Neural cell (in vitro differentiated cells): ENCODE results near the gene LENG9. TPM values are rescaled to one million over a fixed set of nuclear protein-coding genes. Genes with fewer than 3 reads are reported as not detected.
A peak's percentile ranks its signal among the peaks of the same experiment; 100 is the strongest.

Experiments
- H2AFZ ChIP-seq: fragments of 200-600, 300-800 bp; sonication (generic), shearing (Covaris generic); 2 replicates; pipeline ENCODE4 v1.6.0; 2014; ENCODE audit warnings: low read depth, mild to moderate bottlenecking, antibody characterized with exemption, low read length, moderate library complexity
- H3F3A ChIP-seq: fragments of 200-600 bp; shearing (Covaris generic); 2 replicates; pipeline ENCODE4 v1.6.1; 2016; ENCODE audit warnings: mild to moderate bottlenecking, moderate library complexity, mixed read lengths, antibody characterized with exemption, low read length; ENCODE audit not compliant: insufficient read depth, poor library complexity, severe bottlenecking
- H3K27ac ChIP-seq: fragments of 200-600, 300-800 bp; sonication (generic), shearing (Covaris generic); 2 replicates; pipeline ENCODE4 v1.5.1; 2014; ENCODE audit warnings: mild to moderate bottlenecking, low read length, moderate library complexity
- H3K27me3 ChIP-seq: fragments of 300-800, 200-600 bp; sonication (generic), shearing (Covaris generic); 2 replicates; pipeline ENCODE4 v1.6.0; 2014; ENCODE audit warnings: mild to moderate bottlenecking, low read depth, low read length, moderate library complexity; ENCODE audit not compliant: insufficient read depth
- H3K36me3 ChIP-seq: fragments of 300-800, 200-600 bp; sonication (generic), shearing (Covaris generic); 2 replicates; pipeline ENCODE4 v1.5.1; 2014; ENCODE audit warnings: mild to moderate bottlenecking, antibody characterized with exemption, low read length, moderate library complexity; ENCODE audit not compliant: insufficient read depth
- H3K4me2 ChIP-seq: fragments of 300-800, 200-600 bp; sonication (generic), shearing (Covaris generic); 2 replicates; pipeline ENCODE4 v1.6.0; 2014; ENCODE audit warnings: mild to moderate bottlenecking, low read length
- H3K4me3 ChIP-seq: fragments of 300-800, 200-600 bp; sonication (generic), shearing (Covaris generic); 2 replicates; pipeline ENCODE4 v1.5.1; 2014; ENCODE audit warnings: mild to moderate bottlenecking, low read length, moderate library complexity
- H3K79me2 ChIP-seq: fragments of 200-600 bp; shearing (Covaris generic); replicated peaks from 2 replicates; pipeline ENCODE4 v1.6.0; 2014; ENCODE audit warnings: mild to moderate bottlenecking, low read length, moderate library complexity; ENCODE audit not compliant: insufficient read depth
- H3K9ac ChIP-seq: fragments of 300-800, 200-600 bp; sonication (generic), shearing (Covaris generic); 2 replicates; pipeline ENCODE4 v1.6.1; 2016; ENCODE audit warnings: mild to moderate bottlenecking, low read length, mixed read lengths
- H3K9me2 ChIP-seq: fragments of 200-600 bp; shearing (Covaris generic); 2 replicates; pipeline ENCODE4 v1.6.1; 2016; ENCODE audit warnings: mild to moderate bottlenecking, low read length, mixed read lengths; ENCODE audit not compliant: insufficient read depth
- H3K9me3 ChIP-seq: fragments of 200-600, 300-800 bp; sonication (generic), shearing (Covaris generic); 2 replicates; pipeline ENCODE4 v1.6.1; 2016; ENCODE audit warnings: mild to moderate bottlenecking, mixed run types, low read length, moderate library complexity, mixed read lengths
- H4K20me1 ChIP-seq: fragments of 200-600 bp; shearing (Covaris generic); 2 replicates; pipeline ENCODE4 v1.6.1; 2016; ENCODE audit warnings: mild to moderate bottlenecking, mixed run types; ENCODE audit not compliant: insufficient read depth
- CTCF ChIP-seq: fragments of 450-650 bp; IDR thresholded peaks from 2 replicates; pipeline ENCODE4 v1.5.1; 2014; ENCODE audit warnings: antibody characterized with exemption, mild to moderate bottlenecking, moderate library complexity; ENCODE audit not compliant: poor library complexity, severe bottlenecking
- EP300 ChIP-seq: fragments of 450-650 bp; conservative IDR thresholded peaks from 2 replicates; pipeline ENCODE4 v1.6.1; 2014; ENCODE audit warnings: antibody characterized with exemption, mild to moderate bottlenecking, moderate library complexity; ENCODE audit not compliant: poor library complexity, severe bottlenecking
- EZH2 ChIP-seq: fragments of 200-600, 300-800 bp; shearing (Covaris generic), sonication (generic); IDR thresholded peaks from 2 replicates; pipeline ENCODE4 v1.6.1; 2014; ENCODE audit warnings: antibody characterized with exemption, low read length, borderline replicate concordance, mild to moderate bottlenecking; ENCODE audit not compliant: insufficient read depth, poor library complexity, severe bottlenecking
- MXI1 ChIP-seq: fragments of 450-650 bp; conservative IDR thresholded peaks from 2 replicates; pipeline ENCODE4 v1.6.1; 2014; ENCODE audit warnings: antibody characterized with exemption, mild to moderate bottlenecking; ENCODE audit not compliant: poor library complexity, severe bottlenecking
- POLR2AphosphoS5 ChIP-seq: IDR thresholded peaks from 2 replicates; pipeline ENCODE4 v1.6.1; 2012
- RAD21 ChIP-seq: fragments of 450-650 bp; conservative IDR thresholded peaks from 2 replicates; pipeline ENCODE4 v1.6.1; 2014; ENCODE audit warnings: antibody characterized with exemption, mild to moderate bottlenecking, moderate library complexity
- REST ChIP-seq: IDR thresholded peaks from 2 replicates; pipeline ENCODE4 v1.6.1; 2012; ENCODE audit warnings: borderline replicate concordance
- SMC3 ChIP-seq: fragments of 450-650 bp; conservative IDR thresholded peaks from 2 replicates; pipeline ENCODE4 v1.6.1; 2014; ENCODE audit warnings: antibody characterized with exemption, mild to moderate bottlenecking, moderate library complexity; ENCODE audit not compliant: poor library complexity
- TAF1 ChIP-seq: IDR thresholded peaks from 2 replicates; pipeline ENCODE4 v1.6.1; 2012; ENCODE audit warnings: low read depth
- polyA plus RNA-seq: library from polyadenylated mRNA; depleted of rRNA; stranded (reverse); fragments of >200 nt; gene quantifications from 2 replicates; pipeline ENCODE4 v1.2.3, GENCODE V29; 2014

LENG9 gene
- polyA plus RNA-seq, 1 donor from 2014 or later: 0.58 TPM

GRCh38 chr19:54480051-54480450, 16.5 kb upstream of the LENG9 start:
- no peaks in the 10 kb centered on the region for H3K27me3 ChIP-seq
- no peaks in the 10 kb centered on the region for H3F3A ChIP-seq
- no peak overlapping the region for H2AFZ ChIP-seq
- no peak overlapping the region for H3K4me2 ChIP-seq
- H3K9ac ChIP-seq: no peak overlapping the region
- TF ChIP-seq REST: no peak
- TF ChIP-seq CTCF: no peak
- TF ChIP-seq RAD21: no peak
- no peak for TF ChIP-seq EZH2
- no peak for TF ChIP-seq POLR2AphosphoS5
- TF ChIP-seq TAF1: no peak
- no peak for TF ChIP-seq MXI1
- TF ChIP-seq SMC3: no peak
- TF ChIP-seq EP300: no peak
- no peaks in the 10 kb centered on the region for H3K9me3 ChIP-seq
- no peak overlapping the region for H3K27ac ChIP-seq
- no peaks in the 10 kb centered on the region for H3K79me2 ChIP-seq
- no peaks in the 10 kb centered on the region for H4K20me1 ChIP-seq
- no peaks in the 10 kb centered on the region for H3K36me3 ChIP-seq
- H3K9me2 ChIP-seq: no peaks in the 10 kb centered on the region
- no peak overlapping the region for H3K4me3 ChIP-seq

GRCh38 chr19:54478677-54479266, 15.2 kb upstream of the LENG9 start:
- H3K4me2 ChIP-seq: no peak overlapping the region
- no peaks in the 10 kb centered on the region for H3K27me3 ChIP-seq
- H2AFZ ChIP-seq: no peak overlapping the region
- H3K9me3 ChIP-seq: no peaks in the 10 kb centered on the region
- peak; percentile 72 for TF ChIP-seq RAD21
- peak; percentile 83 for TF ChIP-seq CTCF
- peak; percentile 67 for TF ChIP-seq SMC3
- TF ChIP-seq REST: no peak
- no peak overlapping the region for H3K9ac ChIP-seq
- H3K9me2 ChIP-seq: no peaks in the 10 kb centered on the region
- H3K79me2 ChIP-seq: no peaks in the 10 kb centered on the region
- no peaks in the 10 kb centered on the region for H4K20me1 ChIP-seq
- H3K27ac ChIP-seq: no peak overlapping the region
- no peak overlapping the region for H3K4me3 ChIP-seq
- H3F3A ChIP-seq: no peaks in the 10 kb centered on the region
- no peaks in the 10 kb centered on the region for H3K36me3 ChIP-seq
